Neural crest cell (in vitro differentiated cells): ENCODE data around the gene SRSF9. TPM values are rescaled to one million over a fixed set of nuclear protein-coding genes. Genes with fewer than 3 reads are reported as not detected.
"Not testable (repeated sequence)": the region's sequence is repeated elsewhere in the genome, so short reads cannot be mapped to it uniquely, and the experiment has no call there.

Experiments
- DNase-seq: peaks from one replicate; pipeline ENCODE4 v3.0.0; 2021; ENCODE audit warnings: low read depth, mixed read lengths, low spot score
- H3K27ac Mint-ChIP-seq: one replicate; pipeline ENCODE4 v1.8.0; 2021; ENCODE audit warnings: mild to moderate bottlenecking, mixed read lengths; ENCODE audit not compliant: unreplicated experiment
- H3K27me3 Mint-ChIP-seq: 2 replicates; pipeline ENCODE4 v1.8.0; 2021; ENCODE audit warnings: low read depth, mild to moderate bottlenecking, mixed read lengths
- H3K36me3 Mint-ChIP-seq: 2 replicates; pipeline ENCODE4 v1.8.0; 2021; ENCODE audit warnings: low read depth, mild to moderate bottlenecking, mixed read lengths
- H3K4me1 Mint-ChIP-seq: 2 replicates; pipeline ENCODE4 v1.8.0; 2021; ENCODE audit warnings: mixed read lengths
- H3K4me3 Mint-ChIP-seq: one replicate; pipeline ENCODE4 v1.8.0; 2021; ENCODE audit warnings: mild to moderate bottlenecking, mixed read lengths
- H3K9me3 Mint-ChIP-seq: 2 replicates; pipeline ENCODE4 v1.8.0; 2021; ENCODE audit warnings: mixed read lengths
- long read RNA-seq: library from polyadenylated mRNA; unstranded; transcript quantifications from one replicate; pipeline ENCODE4 v2.0.0, GENCODE V29; 2020
- total RNA-seq: library from RNA; stranded (reverse); gene quantifications from 2 replicates; pipeline ENCODE4 v1.2.1, GENCODE V29; 2021
- TF ChIP-seq, protein P1 (sequence below): fragments of 200-600 bp; sonication (generic); conservative IDR thresholded peaks from 2 replicates; pipeline ENCODE4 v1.5.0; 2021; ENCODE audit warnings: antibody characterized with exemption, mild to moderate bottlenecking

SRSF9 gene, protein sequence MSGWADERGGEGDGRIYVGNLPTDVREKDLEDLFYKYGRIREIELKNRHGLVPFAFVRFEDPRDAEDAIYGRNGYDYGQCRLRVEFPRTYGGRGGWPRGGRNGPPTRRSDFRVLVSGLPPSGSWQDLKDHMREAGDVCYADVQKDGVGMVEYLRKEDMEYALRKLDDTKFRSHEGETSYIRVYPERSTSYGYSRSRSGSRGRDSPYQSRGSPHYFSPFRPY
- total RNA-seq, result 350 and 361 TPM in 2 replicates
- long read RNA-seq, partial matches to known transcripts, result 0 of 5 reads
- long read RNA-seq, other reads (novel, unspliced or antisense), result 0 of 5 reads

DNA sequence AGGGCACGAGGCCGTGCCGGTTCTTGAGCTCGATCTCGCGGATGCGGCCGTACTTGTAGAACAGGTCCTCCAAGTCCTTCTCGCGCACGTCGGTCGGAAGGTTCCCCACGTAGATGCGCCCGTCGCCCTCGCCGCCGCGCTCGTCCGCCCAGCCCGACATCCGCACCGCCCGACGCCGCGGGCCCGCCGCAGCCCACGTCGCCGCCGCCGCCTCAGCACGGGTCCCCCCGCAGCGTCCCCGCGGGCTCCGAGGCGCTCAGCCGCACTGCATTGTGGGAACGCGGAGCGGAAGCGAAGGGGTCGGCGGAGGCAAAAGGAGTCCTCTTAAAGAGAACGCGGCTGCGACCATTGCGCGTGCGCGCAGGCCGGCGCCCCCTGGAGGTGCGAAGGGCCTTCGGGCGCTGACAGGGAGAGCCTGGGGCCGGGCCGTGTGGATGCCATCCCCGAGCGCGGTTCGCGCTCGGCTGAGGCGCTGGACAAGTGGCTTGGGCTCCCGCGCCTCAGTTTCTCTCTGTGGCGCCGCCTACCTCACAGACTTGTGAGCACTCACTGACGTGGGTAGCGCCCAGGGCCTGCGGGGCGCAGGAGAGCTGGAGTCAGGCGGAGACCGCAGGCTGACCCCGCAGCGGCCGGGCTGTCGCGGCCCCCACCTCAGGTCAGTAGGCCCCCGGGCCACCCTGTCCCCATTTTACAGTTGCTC lies at the start of gene SRSF9:
SRSF9 (minus strand) TSS at position 299 of the 700 bp plus-strand sequence; CDS start at position 160, 139 bp downstream.
- Mint-ChIP-seq H3K4me1 (peaks cover 46% of the 10 kb centered on the region), H3K27me3 (peaks cover 4% of the 10 kb centered on the region), H3K4me3 (peak within 1 kb of the TSS; percentile 99), H3K36me3 (peaks cover 10% of the 10 kb centered on the region), H3K27ac (peak within 1 kb of the TSS; percentile 99), H3K9me3 (no peaks in the 10 kb centered on the region)
- TF ChIP-seq, protein P1, sequence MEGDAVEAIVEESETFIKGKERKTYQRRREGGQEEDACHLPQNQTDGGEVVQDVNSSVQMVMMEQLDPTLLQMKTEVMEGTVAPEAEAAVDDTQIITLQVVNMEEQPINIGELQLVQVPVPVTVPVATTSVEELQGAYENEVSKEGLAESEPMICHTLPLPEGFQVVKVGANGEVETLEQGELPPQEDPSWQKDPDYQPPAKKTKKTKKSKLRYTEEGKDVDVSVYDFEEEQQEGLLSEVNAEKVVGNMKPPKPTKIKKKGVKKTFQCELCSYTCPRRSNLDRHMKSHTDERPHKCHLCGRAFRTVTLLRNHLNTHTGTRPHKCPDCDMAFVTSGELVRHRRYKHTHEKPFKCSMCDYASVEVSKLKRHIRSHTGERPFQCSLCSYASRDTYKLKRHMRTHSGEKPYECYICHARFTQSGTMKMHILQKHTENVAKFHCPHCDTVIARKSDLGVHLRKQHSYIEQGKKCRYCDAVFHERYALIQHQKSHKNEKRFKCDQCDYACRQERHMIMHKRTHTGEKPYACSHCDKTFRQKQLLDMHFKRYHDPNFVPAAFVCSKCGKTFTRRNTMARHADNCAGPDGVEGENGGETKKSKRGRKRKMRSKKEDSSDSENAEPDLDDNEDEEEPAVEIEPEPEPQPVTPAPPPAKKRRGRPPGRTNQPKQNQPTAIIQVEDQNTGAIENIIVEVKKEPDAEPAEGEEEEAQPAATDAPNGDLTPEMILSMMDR, result peak; percentile 86
- DNase-seq, result peak; percentile 95

DNA sequence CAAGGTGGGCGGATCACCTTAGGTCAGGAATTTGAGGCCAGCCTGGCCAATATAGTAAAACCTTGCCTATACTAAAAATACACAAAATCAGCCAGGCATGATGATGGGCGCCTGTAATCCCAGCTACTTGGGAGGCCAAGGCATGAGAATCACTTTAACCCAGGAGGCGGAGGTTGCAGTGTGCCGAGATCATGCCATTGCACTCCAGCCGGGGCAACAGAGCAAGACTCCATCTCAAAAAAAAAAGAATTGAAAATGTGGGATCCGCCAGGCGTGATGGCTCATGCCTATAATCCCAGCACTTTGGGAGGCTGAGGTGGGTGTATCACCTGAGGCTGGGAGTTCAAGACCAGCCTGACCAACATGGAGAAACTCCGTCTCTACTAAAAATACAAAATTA lies 49.8 kb upstream of the SRSF9 start:
- H3K36me3 Mint-ChIP-seq, H3K27me3 Mint-ChIP-seq, H3K27ac Mint-ChIP-seq, H3K4me3 Mint-ChIP-seq, H3K9me3 Mint-ChIP-seq, DNase-seq: not testable (repeated sequence)
- peaks cover 14% of the 10 kb centered on the region for H3K4me1 Mint-ChIP-seq

DNA sequence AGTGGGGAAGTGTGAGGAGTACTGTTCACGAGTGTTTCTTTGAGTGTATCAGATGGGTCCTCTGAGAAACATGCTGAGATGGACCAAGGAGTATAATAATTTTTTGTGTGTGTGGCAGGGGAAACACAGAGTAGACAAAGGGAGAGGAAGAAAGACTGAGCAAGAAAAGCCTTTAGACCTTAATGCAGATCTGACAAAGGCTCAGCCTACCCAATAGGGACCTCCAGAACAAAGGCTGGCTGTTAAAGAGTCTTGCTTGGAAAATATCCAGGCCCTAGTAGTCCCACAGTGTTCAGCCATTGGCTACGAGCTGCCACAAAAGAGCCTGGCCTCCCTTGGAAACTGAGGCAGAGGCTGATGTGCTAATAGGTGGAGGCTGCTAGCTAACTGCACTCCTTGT lies 45.9 kb upstream of the SRSF9 start:
- Mint-ChIP-seq H3K36me3 (peaks cover 3% of the 10 kb centered on the region), H3K27ac (peak overlapping the region; percentile 96), H3K4me3 (peak overlapping the region; percentile 4), H3K4me1 (peaks cover 22% of the 10 kb centered on the region), H3K27me3 (no peaks in the 10 kb centered on the region), H3K9me3 (no peaks in the 10 kb centered on the region)
- DNase-seq, result no peak
- TF ChIP-seq, protein P1, result no peak

DNA sequence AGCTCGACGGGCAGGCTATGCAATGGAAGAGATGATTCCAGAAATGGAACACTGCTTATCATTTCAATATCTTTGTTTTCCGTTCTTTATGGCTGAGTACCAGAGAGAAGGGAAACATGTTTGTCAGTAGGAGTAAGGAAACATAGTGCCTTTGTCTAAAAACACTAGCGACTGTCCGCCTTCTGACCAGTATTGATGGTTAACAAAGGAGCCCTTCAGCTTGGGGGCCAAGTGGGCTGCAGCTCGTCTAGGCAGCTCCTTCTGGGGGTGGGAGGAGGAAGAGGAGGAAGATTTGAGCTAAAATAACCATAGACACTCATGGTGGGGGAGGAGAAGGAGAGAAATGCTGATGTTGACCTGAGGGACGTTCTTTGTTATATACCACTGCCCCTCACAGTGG lies 44.5 kb upstream of the SRSF9 start:
- peaks cover 22% of the 10 kb centered on the region for H3K4me1 Mint-ChIP-seq
- H3K9me3 Mint-ChIP-seq, result no peaks in the 10 kb centered on the region
- peak overlapping the region; percentile 89 for H3K27ac Mint-ChIP-seq
- H3K27me3 Mint-ChIP-seq, result no peaks in the 10 kb centered on the region
- TF ChIP-seq, protein P1, result no peak
- DNase-seq, result peak; percentile 36
- peak overlapping the region; percentile 69 for H3K4me3 Mint-ChIP-seq
- peaks cover 7% of the 10 kb centered on the region for H3K36me3 Mint-ChIP-seq

DNA sequence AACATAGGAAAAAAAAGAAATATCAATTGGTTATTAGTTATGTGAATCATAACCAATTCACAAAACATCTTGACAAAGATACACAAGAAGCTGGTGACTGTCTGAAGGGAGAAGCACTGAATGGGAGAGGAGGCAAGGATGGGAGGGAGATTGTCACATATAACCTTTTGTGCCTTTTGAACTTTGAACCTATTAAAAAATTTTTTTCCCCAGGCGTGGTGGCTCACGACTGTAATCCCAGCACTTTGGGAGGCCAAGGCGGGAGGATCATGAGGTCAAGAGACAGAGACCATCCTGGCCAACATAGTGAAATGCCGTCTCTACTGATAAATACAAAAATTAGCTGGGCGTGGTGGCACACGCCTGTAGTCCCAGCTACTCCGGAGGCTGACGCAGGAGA lies 39.0 kb upstream of the SRSF9 start:
- Mint-ChIP-seq H3K27ac (peak overlapping the region; percentile 14), H3K9me3 (no peaks in the 10 kb centered on the region), H3K27me3 (no peaks in the 10 kb centered on the region), H3K4me3 (no peak overlapping the region), H3K36me3 (peaks cover 13% of the 10 kb centered on the region), H3K4me1 (no peaks in the 10 kb centered on the region)
- no peak for DNase-seq
- TF ChIP-seq, protein P1, result no peak

DNA sequence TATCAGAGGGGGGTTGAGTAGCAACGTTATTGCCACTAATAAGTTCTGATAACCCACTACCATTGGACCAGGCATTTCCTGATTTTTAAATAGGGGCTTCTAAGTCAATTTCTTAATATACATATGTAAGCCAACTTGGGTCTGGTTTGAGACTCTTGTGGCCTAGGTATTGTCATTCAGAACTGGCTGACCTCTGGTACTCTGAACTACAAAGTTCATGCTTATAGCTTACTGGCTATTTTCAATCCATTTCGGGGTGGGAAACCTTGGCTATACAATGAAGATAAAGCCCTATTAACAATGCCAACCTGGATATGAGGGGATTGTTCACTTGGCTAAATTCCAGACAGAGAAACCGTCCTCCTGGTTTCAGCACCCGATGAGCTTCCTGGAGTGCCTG lies 35.0 kb upstream of the SRSF9 start:
- Mint-ChIP-seq H3K9me3 (no peaks in the 10 kb centered on the region), H3K27ac (peak overlapping the region; percentile 62), H3K4me3 (no peak overlapping the region), H3K36me3 (peaks cover 13% of the 10 kb centered on the region), H3K27me3 (no peaks in the 10 kb centered on the region), H3K4me1 (no peaks in the 10 kb centered on the region)
- no peak for DNase-seq
- TF ChIP-seq, protein P1, result no peak
